ENCODE data around the gene TXNDC2.

The TXNDC2 gene

GRCh38 chr18:9850309-9850708 lies 35.5 kb upstream of the TXNDC2 start:
- no peak for TF ChIP-seq REST (IDR thresholded peaks at IDR 0.05; ENCODE audit: insufficient read depth in 1 of 2, low read depth in 2 of 2, low read length in 2 of 2)
- TF ChIP-seq POLR2AphosphoS5 (IDR thresholded peaks at IDR 0.05; ENCODE audit: low read depth, low read length): no peak
- TF ChIP-seq FOXP2 (optimal IDR thresholded peaks at IDR 0.05; ENCODE audit: borderline replicate concordance, extremely low read depth, extremely low read length, insufficient read depth): no peak
- no peak for TF ChIP-seq SIN3A (IDR thresholded peaks at IDR 0.05; ENCODE audit: borderline replicate concordance, insufficient read depth, low read length)
- TF ChIP-seq TAF1 (IDR thresholded peaks at IDR 0.05; ENCODE audit: borderline replicate concordance, insufficient read depth, low read length): no peak

- TF ChIP-seq FOXP2 (optimal IDR thresholded peaks at IDR 0.05; ENCODE audit: borderline replicate concordance, extremely low read depth, extremely low read length, insufficient read depth) (no peak), REST (IDR thresholded peaks at IDR 0.05; ENCODE audit: insufficient read depth in 1 of 2, low read depth in 2 of 2, low read length in 2 of 2) (no peak), SIN3A (IDR thresholded peaks at IDR 0.05; ENCODE audit: borderline replicate concordance, insufficient read depth, low read length) (no peak), POLR2AphosphoS5 (IDR thresholded peaks at IDR 0.05; ENCODE audit: low read depth, low read length) (no peak), TAF1 (IDR thresholded peaks at IDR 0.05; ENCODE audit: borderline replicate concordance, insufficient read depth, low read length) (no peak)
Measured at GRCh38 chr18:9851511-9851910, 34.3 kb upstream of the TXNDC2 start.

- TF ChIP-seq POLR2AphosphoS5 (IDR thresholded peaks at IDR 0.05; ENCODE audit: low read depth, low read length) (no peak), REST (IDR thresholded peaks at IDR 0.05; ENCODE audit: insufficient read depth in 1 of 2, low read depth in 2 of 2, low read length in 2 of 2) (no peak), TAF1 (IDR thresholded peaks at IDR 0.05; ENCODE audit: borderline replicate concordance, insufficient read depth, low read length) (no peak), FOXP2 (optimal IDR thresholded peaks at IDR 0.05; ENCODE audit: borderline replicate concordance, extremely low read depth, extremely low read length, insufficient read depth) (no peak), SIN3A (IDR thresholded peaks at IDR 0.05; ENCODE audit: borderline replicate concordance, insufficient read depth, low read length) (no peak)
Measured at GRCh38 chr18:9852266-9853081, 33.3 kb upstream of the TXNDC2 start.

GRCh38 chr18:9854801-9855676 lies 30.7 kb upstream of the TXNDC2 start:
- TF ChIP-seq FOXP2 (optimal IDR thresholded peaks at IDR 0.05; ENCODE audit: borderline replicate concordance, extremely low read depth, extremely low read length, insufficient read depth) (no peak), POLR2AphosphoS5 (IDR thresholded peaks at IDR 0.05; ENCODE audit: low read depth, low read length) (no peak), TAF1 (IDR thresholded peaks at IDR 0.05; ENCODE audit: borderline replicate concordance, insufficient read depth, low read length) (no peak), REST (IDR thresholded peaks at IDR 0.05; ENCODE audit: insufficient read depth in 1 of 2, low read depth in 2 of 2, low read length in 2 of 2) (no peak), SIN3A (IDR thresholded peaks at IDR 0.05; ENCODE audit: borderline replicate concordance, insufficient read depth, low read length) (no peak)
